Measurements from ENCODE around the gene NFIX.

Gene NFIX

GRCh38 chr19:13036366-13036976, 41.2 kb downstream of the NFIX start:
- DNase-seq (ENCODE audit: low read depth, low spot score), result no peak

GRCh38 chr19:13037161-13037560, 41.9 kb downstream of the NFIX start:
- DNase-seq (ENCODE audit: low read depth, low spot score), result no peak

DNA sequence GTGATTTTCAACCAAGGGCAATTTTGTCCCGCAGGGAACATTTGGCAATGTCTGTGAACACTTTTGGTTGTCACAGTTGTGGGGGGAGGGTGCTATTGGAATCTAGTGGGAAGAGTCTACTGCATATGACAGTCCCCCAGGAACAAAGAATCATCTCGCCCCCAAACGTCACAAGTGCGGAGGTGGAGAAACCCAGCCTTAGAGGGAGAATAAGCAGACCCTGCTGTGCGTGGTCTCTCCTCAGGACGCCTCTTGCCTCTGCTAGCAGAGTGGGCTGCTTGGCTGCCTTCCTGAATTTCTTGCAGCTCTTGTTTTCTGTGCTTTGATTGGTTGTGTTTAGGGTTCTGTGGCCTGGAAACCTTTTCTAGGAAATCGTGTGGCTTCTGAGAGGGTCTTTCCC, 42.5 kb downstream of the NFIX start:
- DNase-seq (ENCODE audit: low read depth, low spot score), result no peak

DNA sequence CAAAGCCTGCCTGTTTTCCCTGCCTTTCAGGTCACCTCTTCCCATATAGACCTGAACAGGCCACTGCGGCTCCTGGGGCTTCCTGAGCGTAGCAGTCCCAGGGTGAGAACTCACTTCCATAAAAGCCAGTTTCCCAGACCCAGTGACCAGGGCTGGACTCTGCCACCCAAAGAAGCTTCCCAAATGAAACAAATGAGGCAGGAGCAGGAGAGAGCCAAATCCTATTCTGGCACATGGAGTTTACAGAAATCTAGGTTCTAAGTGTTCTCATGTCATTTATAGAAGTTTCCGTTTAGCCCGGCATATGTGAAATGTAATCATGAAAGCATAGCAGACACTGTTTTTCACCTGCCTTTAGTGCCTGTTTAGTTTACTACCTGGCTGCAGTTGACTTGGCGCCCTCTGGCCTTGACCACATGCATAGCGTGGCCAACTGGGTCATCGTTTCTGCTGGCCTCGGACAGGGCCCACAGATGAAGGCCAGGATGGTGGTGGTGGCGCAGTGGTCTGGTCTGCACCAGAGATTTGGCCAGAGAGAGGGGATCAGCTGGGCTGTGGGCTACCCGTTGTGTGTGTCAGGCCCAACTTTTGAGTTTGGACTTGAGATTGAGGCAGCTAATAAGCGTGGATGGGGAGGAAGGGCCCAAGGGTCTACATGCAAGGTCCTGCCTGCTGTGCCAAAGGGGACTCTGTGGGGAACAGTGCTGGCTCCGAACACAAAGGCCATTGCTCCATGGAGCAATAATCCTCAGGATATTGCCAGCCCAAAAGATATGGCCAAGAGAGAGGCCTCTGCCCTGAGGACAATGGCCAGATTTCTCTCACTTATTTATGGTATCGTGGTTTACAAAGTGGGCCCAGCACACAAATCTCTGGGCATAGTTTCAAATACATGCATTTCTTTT, 43.3 kb downstream of the NFIX start:
- DNase-seq (ENCODE audit: low read depth, low spot score), result no peak

- no peak for DNase-seq (ENCODE audit: low read depth, low spot score)
Observed at GRCh38 chr19:13039211-13039789, 44.0 kb downstream of the NFIX start.

- no peak for DNase-seq (ENCODE audit: low read depth, low spot score)
Observed at GRCh38 chr19:13040232-13040947, 45.1 kb downstream of the NFIX start.

GRCh38 chr19:13040948-13041292, 45.6 kb downstream of the NFIX start:
- no peak for DNase-seq (ENCODE audit: low read depth, low spot score)

- no peak for DNase-seq (ENCODE audit: low read depth, low spot score)
Observed at GRCh38 chr19:13042443-13043130, 47.3 kb downstream of the NFIX start.

- DNase-seq (ENCODE audit: low read depth, low spot score), result no peak
Observed at GRCh38 chr19:13043285-13043684, 48.0 kb downstream of the NFIX start.

DNA sequence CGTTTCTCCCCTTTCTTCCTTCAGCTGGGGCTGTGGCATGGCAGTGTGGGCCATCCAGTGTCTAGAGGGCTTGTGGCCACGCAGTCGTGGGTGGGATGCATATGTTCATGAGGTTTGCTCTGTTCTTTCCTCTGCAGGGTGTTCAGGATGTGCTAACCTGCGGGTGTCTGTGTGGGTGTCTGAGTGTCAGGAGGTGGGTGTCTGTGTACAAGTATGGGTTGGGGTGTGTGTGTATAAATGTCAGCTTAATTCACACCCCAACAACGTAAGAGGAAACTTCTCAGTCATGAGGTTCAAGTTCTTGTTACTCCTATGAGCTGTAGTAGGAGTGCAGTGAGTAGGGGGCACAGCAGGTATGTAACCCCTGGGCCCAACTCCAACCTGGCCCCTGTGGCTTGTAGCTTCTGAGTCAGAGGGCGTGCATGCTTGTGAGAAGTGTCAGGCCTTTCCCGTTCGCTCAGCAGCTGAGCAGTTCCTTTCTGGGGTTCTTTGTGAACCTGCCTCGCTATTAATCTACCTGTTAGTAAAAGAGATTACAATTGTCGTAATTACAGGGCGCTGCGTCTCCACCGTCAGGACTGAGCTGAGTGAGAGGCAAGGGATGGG, 49.1 kb downstream of the NFIX start:
- no peak for DNase-seq (ENCODE audit: low read depth, low spot score)

- DNase-seq (ENCODE audit: low read depth, low spot score), result no peak
Observed at GRCh38 chr19:13045812-13046211, 50.5 kb downstream of the NFIX start.

- DNase-seq (ENCODE audit: low read depth, low spot score), result no peak
Observed at GRCh38 chr19:13047374-13047773, 52.1 kb downstream of the NFIX start.

DNA sequence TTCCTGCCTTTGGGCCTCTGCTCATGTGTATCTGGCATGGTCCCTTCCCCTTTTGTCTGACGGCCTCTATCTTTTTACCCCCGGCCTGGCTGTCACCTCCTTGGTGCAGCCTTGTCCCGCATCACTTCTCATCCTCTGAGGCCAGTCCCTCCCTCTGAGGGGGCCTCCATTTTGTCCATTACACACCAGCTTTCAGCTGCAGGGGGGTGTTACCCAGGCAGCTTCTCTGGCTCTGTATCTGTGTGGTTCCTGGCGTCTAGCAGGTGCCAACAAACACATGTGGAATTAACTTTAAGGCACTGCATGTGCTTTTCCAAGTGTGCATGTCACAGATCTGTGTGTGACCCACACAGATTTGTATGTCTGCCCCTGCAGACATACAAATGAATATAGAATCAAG, 55.0 kb downstream of the NFIX start:
- no peak for DNase-seq (ENCODE audit: low read depth, low spot score)

GRCh38 chr19:13051557-13052165, 56.4 kb downstream of the NFIX start:
- no peak for DNase-seq (ENCODE audit: low read depth, low spot score)

DNA sequence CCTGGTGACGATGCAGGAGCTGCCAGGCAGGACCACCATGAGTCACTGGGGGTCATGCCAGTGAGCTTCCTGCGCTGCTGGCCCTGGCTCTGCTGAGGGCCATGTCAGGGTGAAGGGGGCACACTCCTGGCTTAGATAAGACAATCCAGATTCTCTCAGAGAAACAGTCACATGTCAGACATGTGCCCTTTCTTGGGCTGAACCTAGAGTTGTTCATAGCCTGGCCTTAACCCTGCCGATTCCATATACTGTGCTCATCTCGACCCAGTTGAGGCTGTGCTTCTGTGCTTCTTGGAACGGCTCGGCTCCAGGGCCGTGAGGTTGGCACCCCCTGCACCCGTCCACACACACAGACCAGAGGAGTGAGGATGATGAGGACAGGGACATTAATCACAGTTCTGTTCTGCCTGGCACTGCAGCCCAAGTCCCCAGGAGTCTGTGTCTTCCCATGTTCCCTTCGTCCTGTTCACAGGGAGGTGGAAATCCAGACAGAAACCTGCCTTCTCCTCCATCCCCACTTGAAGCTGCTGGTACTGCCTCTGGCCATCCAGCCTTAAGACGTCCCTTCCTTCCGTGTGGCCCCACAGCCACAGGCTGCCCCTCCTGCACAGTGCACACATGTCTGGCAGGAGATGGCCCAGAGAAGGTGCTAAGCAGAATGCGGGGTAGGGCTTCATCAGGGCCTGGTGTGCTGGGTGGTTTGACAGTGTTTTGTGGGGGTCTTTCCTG, 57.3 kb downstream of the NFIX start:
- DNase-seq (ENCODE audit: low read depth, low spot score), result no peak

DNA sequence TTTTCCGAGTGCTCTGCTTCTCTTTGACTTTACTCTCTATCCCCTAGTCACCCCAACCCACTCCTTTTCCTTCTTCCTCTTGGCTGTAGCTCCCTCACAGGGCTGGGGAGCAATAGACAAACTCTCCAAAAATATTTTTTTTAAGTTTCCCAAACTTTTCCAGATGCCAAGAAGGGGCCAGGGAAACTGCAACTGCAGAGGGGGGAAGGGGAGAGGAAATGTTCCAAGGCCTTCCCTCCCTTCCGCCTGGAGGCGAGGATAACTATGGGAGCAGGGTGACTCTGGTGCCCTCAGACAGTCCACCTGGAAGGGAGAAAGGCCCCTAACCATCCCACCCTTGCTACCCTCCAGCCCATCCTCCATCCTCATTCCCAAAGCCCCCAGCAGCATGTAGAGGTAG, 58.0 kb downstream of the NFIX start:
- DNase-seq (ENCODE audit: low read depth, low spot score), result no peak

GRCh38 chr19:13053761-13054625, 58.7 kb downstream of the NFIX start:
- DNase-seq (ENCODE audit: low read depth, low spot score), result no peak

- DNase-seq (ENCODE audit: low read depth, low spot score), result no peak
Observed at GRCh38 chr19:13054626-13055212, 59.4 kb downstream of the NFIX start.
